GM12872 (cell line): ENCODE results near the gene AGER.

Source experiments
- TF ChIP-seq, protein P1 (sequence below): IDR thresholded peaks from 3 replicates; pipeline ENCODE4 v1.5.1; 2011; ENCODE audit warnings: low read depth, mild to moderate bottlenecking, low read length, moderate library complexity; ENCODE audit not compliant: insufficient read depth

Gene AGER

DNA sequence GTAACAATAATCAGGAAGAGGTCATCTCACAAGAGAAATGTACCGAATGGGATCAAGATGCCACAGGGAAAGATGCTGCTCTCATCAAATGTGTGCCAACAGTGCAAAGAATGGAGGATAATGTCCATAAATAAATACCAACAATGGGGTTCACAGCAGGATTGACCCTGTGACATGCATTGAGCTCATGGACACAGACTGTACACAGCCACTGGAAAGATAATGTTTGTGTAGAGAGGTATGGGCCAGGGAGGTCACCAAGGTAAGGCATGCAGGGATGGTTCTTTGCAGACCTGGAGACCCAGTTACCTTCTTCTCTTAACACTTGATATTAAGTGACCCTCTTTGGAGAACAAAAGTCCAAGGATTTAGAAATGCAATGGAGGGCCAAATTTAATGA, 9.6 kb downstream of the AGER start:
- TF ChIP-seq, protein P1, sequence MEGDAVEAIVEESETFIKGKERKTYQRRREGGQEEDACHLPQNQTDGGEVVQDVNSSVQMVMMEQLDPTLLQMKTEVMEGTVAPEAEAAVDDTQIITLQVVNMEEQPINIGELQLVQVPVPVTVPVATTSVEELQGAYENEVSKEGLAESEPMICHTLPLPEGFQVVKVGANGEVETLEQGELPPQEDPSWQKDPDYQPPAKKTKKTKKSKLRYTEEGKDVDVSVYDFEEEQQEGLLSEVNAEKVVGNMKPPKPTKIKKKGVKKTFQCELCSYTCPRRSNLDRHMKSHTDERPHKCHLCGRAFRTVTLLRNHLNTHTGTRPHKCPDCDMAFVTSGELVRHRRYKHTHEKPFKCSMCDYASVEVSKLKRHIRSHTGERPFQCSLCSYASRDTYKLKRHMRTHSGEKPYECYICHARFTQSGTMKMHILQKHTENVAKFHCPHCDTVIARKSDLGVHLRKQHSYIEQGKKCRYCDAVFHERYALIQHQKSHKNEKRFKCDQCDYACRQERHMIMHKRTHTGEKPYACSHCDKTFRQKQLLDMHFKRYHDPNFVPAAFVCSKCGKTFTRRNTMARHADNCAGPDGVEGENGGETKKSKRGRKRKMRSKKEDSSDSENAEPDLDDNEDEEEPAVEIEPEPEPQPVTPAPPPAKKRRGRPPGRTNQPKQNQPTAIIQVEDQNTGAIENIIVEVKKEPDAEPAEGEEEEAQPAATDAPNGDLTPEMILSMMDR: no peak

GRCh38 chr6:32173051-32173727, 10.9 kb downstream of the AGER start:
- TF ChIP-seq, protein P1: no peak

- TF ChIP-seq, protein P1: no peak
Measured at GRCh38 chr6:32171234-32171633, 12.8 kb downstream of the AGER start.

GRCh38 chr6:32170294-32170693, 13.8 kb downstream of the AGER start:
- TF ChIP-seq, protein P1: no peak

DNA sequence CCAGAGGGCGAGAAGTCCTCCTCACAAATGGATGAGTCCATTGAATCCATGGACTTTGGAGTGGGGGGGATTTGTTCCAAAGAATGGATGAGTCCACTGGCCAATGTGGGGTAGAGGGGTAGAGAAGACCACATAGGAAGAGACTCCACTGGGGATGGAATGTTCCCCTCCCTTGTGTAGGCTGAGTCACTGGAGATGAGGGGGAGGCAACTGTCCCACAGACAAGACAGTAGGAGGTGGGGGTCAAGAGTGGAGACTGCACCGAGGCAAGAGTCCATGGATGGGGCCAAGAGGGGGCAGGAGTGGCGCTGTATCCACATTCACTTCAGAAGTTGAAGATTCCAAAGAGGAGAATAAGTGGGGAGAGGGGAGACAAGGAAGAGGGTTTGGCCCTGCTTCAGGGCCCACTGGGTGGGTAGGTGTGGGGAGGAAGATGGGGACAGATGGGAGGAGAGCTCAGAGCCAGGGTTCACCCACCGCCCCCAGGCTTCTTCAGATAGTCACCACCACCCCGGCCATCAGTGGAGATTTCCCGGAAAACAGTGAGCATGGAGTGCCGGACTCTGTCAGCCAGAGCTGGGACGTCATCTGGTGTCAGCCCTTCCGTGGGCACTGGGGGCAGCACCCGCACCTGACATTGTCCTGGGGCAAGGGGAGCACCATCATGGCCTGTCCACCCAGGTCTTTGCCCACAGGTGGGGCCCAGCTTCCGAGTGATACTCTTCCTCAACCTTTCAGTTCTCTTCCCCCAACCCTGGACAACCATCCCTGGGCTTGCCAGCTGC, 15.1 kb downstream of the AGER start:
- TF ChIP-seq, protein P1: 0 out of 3 replicates have a peak, but pooled peaks have one; percentile 13

DNA sequence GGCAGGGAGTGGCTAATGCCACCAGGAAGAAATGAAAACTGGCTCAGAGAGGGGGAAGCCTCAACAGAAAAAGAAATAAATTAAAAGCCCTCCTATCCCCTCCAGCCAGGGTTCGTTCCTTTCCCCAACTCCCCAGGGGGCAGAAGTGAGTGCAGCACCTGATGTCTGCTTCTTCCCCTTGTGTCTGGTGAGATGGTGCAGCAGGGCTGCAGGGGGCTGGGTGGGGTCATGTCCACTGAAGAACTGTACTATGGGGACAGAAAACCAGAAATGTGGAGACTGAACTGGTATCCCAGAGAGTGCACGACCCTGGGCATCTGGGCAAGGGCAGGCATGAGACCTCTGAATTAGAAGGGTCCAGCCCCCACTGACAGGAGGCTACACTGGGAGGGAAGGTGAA, 15.7 kb downstream of the AGER start:
- TF ChIP-seq, protein P1: no peak

- TF ChIP-seq, protein P1: no peak
Measured at GRCh38 chr6:32167761-32168262, 16.2 kb downstream of the AGER start.
